PC-3 (cell line): ENCODE data around the gene CLIP1.
"Not testable (repeated sequence)": the region's sequence is repeated elsewhere in the genome, so short reads cannot be mapped to it uniquely, and the experiment has no call there.

ENCODE experiments used
- EZH2 ChIP-seq: fragments of 300-600 bp; sonication (generic); IDR thresholded peaks from one replicate; pipeline ENCODE4 v1.6.1; 2017; ENCODE audit warnings: antibody characterized with exemption, mild to moderate bottlenecking, low read length; ENCODE audit not compliant: unreplicated experiment
- TF ChIP-seq, protein P1 (sequence below): fragments of 300-600 bp; sonication (generic); conservative IDR thresholded peaks from 2 replicates; pipeline ENCODE4 v1.5.1; 2017; ENCODE audit warnings: antibody characterized with exemption, low read depth, mild to moderate bottlenecking, low read length

DNA sequence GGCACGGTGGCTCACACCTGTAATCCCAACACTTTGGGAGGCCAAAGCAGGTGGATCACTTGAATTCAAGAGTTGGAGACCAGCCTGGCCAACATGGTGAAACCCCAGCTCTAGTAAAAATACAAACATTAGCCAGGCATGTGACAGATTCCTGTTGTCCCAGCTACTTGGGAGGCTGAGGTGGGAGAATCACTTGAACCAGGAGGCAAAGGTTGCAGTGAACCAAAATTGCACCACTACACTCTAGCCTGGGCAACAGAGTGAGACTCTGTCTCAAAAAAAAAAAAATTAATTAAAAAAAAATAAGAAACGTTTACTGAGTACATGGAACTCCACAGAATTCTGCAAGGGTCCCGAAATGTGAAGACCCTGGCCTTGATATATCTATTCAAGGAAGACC is 3.4 kb downstream of the CLIP1 start:
- TF ChIP-seq EZH2, result not testable (repeated sequence)
- TF ChIP-seq, protein P1, sequence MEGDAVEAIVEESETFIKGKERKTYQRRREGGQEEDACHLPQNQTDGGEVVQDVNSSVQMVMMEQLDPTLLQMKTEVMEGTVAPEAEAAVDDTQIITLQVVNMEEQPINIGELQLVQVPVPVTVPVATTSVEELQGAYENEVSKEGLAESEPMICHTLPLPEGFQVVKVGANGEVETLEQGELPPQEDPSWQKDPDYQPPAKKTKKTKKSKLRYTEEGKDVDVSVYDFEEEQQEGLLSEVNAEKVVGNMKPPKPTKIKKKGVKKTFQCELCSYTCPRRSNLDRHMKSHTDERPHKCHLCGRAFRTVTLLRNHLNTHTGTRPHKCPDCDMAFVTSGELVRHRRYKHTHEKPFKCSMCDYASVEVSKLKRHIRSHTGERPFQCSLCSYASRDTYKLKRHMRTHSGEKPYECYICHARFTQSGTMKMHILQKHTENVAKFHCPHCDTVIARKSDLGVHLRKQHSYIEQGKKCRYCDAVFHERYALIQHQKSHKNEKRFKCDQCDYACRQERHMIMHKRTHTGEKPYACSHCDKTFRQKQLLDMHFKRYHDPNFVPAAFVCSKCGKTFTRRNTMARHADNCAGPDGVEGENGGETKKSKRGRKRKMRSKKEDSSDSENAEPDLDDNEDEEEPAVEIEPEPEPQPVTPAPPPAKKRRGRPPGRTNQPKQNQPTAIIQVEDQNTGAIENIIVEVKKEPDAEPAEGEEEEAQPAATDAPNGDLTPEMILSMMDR, result not testable (repeated sequence)
